ES-I3 (cell line): ENCODE measurements around the gene F12.

Experiments used
- H3K36me3 ChIP-seq: 2 replicates; pipeline ENCODE4 v1.6.1; 2013; ENCODE audit warnings: mild to moderate bottlenecking, low read length, control low read depth, moderate library complexity; ENCODE audit not compliant: insufficient read depth
- H3K4me1 ChIP-seq: 2 replicates; pipeline ENCODE4 v1.6.1; 2013; ENCODE audit warnings: mild to moderate bottlenecking, control low read depth, low read length; ENCODE audit not compliant: insufficient read depth
- H3K9ac ChIP-seq: 2 replicates; pipeline ENCODE4 v1.6.1; 2013; ENCODE audit warnings: low read depth, mild to moderate bottlenecking, low read length, moderate library complexity
- H3K9me3 ChIP-seq: 2 replicates; pipeline ENCODE4 v1.6.1; 2013; ENCODE audit warnings: mild to moderate bottlenecking, low read length, moderate library complexity; ENCODE audit not compliant: control insufficient read depth, insufficient read depth

Gene F12

GRCh38 chr5:177369645-177370440, 39.5 kb downstream of the F12 start:
- Histone ChIP-seq H3K9me3 (no peaks in the 10 kb centered on the region), H3K9ac (peak overlapping the region; percentile 40; the same call in 1 of the 2 replicates), H3K36me3 (no peaks in the 10 kb centered on the region), H3K4me1 (peaks cover 11% of the 10 kb centered on the region)

- peaks cover 19% of the 10 kb centered on the region for H3K4me1 ChIP-seq
- H3K9me3 ChIP-seq: no peaks in the 10 kb centered on the region
- no peaks in the 10 kb centered on the region for H3K36me3 ChIP-seq
- no peak overlapping the region for H3K9ac ChIP-seq
Measured at GRCh38 chr5:177368869-177369644, 40.3 kb downstream of the F12 start.

GRCh38 chr5:177367981-177368868, 41.1 kb downstream of the F12 start:
- Histone ChIP-seq H3K4me1 (peaks cover 25% of the 10 kb centered on the region), H3K36me3 (no peaks in the 10 kb centered on the region), H3K9ac (peak overlapping the region; percentile 80; the same call in 1 of the 2 replicates), H3K9me3 (no peaks in the 10 kb centered on the region)

GRCh38 chr5:177367323-177367848, 42.0 kb downstream of the F12 start:
- Histone ChIP-seq H3K9ac (peak overlapping the region; percentile 80), H3K4me1 (peaks cover 25% of the 10 kb centered on the region), H3K36me3 (no peaks in the 10 kb centered on the region), H3K9me3 (no peaks in the 10 kb centered on the region)

GRCh38 chr5:177366528-177367322, 42.6 kb downstream of the F12 start:
- Histone ChIP-seq H3K36me3 (no peaks in the 10 kb centered on the region), H3K9ac (peak overlapping the region; percentile 80), H3K4me1 (peaks cover 32% of the 10 kb centered on the region), H3K9me3 (no peaks in the 10 kb centered on the region)

- Histone ChIP-seq H3K9ac (peak overlapping the region; percentile 80), H3K36me3 (no peaks in the 10 kb centered on the region), H3K4me1 (peaks cover 32% of the 10 kb centered on the region), H3K9me3 (no peaks in the 10 kb centered on the region)
Measured at GRCh38 chr5:177365845-177366527, 43.4 kb downstream of the F12 start.

GRCh38 chr5:177364159-177364962, 45.0 kb downstream of the F12 start:
- Histone ChIP-seq H3K9me3 (no peaks in the 10 kb centered on the region), H3K4me1 (peaks cover 28% of the 10 kb centered on the region; the same call in 1 of the 2 replicates), H3K36me3 (no peaks in the 10 kb centered on the region), H3K9ac (no peak overlapping the region)

GRCh38 chr5:177363565-177363964, 45.8 kb downstream of the F12 start:
- H3K9ac ChIP-seq: peak overlapping the region; percentile 76; the same call in 1 of the 2 replicates
- H3K9me3 ChIP-seq: no peaks in the 10 kb centered on the region
- H3K4me1 ChIP-seq: peaks cover 28% of the 10 kb centered on the region; the same call in 1 of the 2 replicates
- no peaks in the 10 kb centered on the region for H3K36me3 ChIP-seq

GRCh38 chr5:177362610-177363507, 46.5 kb downstream of the F12 start:
- peak overlapping the region; percentile 76 for H3K9ac ChIP-seq
- H3K9me3 ChIP-seq: no peaks in the 10 kb centered on the region
- H3K36me3 ChIP-seq: no peaks in the 10 kb centered on the region
- peaks cover 28% of the 10 kb centered on the region; the same call in 1 of the 2 replicates for H3K4me1 ChIP-seq

GRCh38 chr5:177362292-177362609, 47.1 kb downstream of the F12 start:
- H3K9ac ChIP-seq: peak overlapping the region; percentile 76; the same call in 1 of the 2 replicates
- no peaks in the 10 kb centered on the region for H3K36me3 ChIP-seq

GRCh38 chr5:177361418-177362291, 47.7 kb downstream of the F12 start:
- Histone ChIP-seq H3K9me3 (no peaks in the 10 kb centered on the region), H3K4me1 (peaks cover 28% of the 10 kb centered on the region; the same call in 1 of the 2 replicates), H3K36me3 (no peaks in the 10 kb centered on the region), H3K9ac (no peak overlapping the region)

More at GRCh38 chr5:177362292-177362609, 47.1 kb downstream of the F12 start:
- Histone ChIP-seq H3K9me3 (no peaks in the 10 kb centered on the region), H3K4me1 (peaks cover 28% of the 10 kb centered on the region; the same call in 1 of the 2 replicates)
